ENCODE measurements around the gene KRT26. TPM values are rescaled to one million over a fixed set of nuclear protein-coding genes. Genes with fewer than 3 reads are reported as not detected.

The KRT26 gene
- total and polyA plus RNA-seq, 9 donors: 0.12 TPM; not detected in 8

Other genes with a start within 250 kb of the KRT26 start
- 0.09 TPM for gene CCR7, start 206.7 kb downstream of the KRT26 start, total RNA-seq
- under 1 TPM; 0.17 to 0.35 (median 0.27) TPM for gene CCR7, start 206.7 kb downstream of the KRT26 start, polyA plus RNA-seq (ENCODE audit: insufficient read depth in 1 of 8, insufficient read length in 8 of 8, low replicate concordance in 1 of 8)
- 93.2 TPM for gene SMARCE1, start 124.4 kb downstream of the KRT26 start, total RNA-seq
- gene SMARCE1, start 124.4 kb downstream of the KRT26 start, polyA plus RNA-seq (ENCODE audit: insufficient read depth in 1 of 8, insufficient read length in 8 of 8, low replicate concordance in 1 of 8): 100 to 1,000 TPM; 116 to 154 (median 124) TPM
- gene KRT222, start 107.0 kb downstream of the KRT26 start, total RNA-seq: 1.3 TPM
- under 1 TPM in 7 of 8 donors, not detected in 1; 0.04 to 0.59 (median 0.23) TPM for gene KRT222, start 107.0 kb downstream of the KRT26 start, polyA plus RNA-seq (ENCODE audit: insufficient read depth in 1 of 8, insufficient read length in 8 of 8, low replicate concordance in 1 of 8)
- not detected for gene KRT24, start 68.4 kb downstream of the KRT26 start, total RNA-seq
- under 1 TPM in 2 of 8 donors, not detected in 6; 0.21 to 0.24 TPM for gene KRT24, start 68.4 kb downstream of the KRT26 start, polyA plus RNA-seq (ENCODE audit: insufficient read depth in 1 of 8, insufficient read length in 8 of 8, low replicate concordance in 1 of 8)
- gene KRT25, start 16.9 kb downstream of the KRT26 start, total RNA-seq: 0.35 TPM
- under 1 TPM in 6 of 8 donors, not detected in 2; 0.13 to 0.64 (median 0.31) TPM for gene KRT25, start 16.9 kb downstream of the KRT26 start, polyA plus RNA-seq (ENCODE audit: insufficient read depth in 1 of 8, insufficient read length in 8 of 8, low replicate concordance in 1 of 8)
- gene KRT27, start 10.3 kb upstream of the KRT26 start, total RNA-seq: 0.18 TPM
- gene KRT27, start 10.3 kb upstream of the KRT26 start, polyA plus RNA-seq (ENCODE audit: insufficient read depth in 1 of 8, insufficient read length in 8 of 8, low replicate concordance in 1 of 8): under 1 TPM in 1 of 8 donors, not detected in 7; 0.14 TPM
- not detected for gene KRT28, start 27.8 kb upstream of the KRT26 start, total RNA-seq
- not detected for gene KRT28, start 27.8 kb upstream of the KRT26 start, polyA plus RNA-seq (ENCODE audit: insufficient read depth in 1 of 8, insufficient read length in 8 of 8, low replicate concordance in 1 of 8)
- 11.6 TPM for gene KRT10, start 50.4 kb upstream of the KRT26 start, total RNA-seq
- 100 to 1,000 TPM in 1 of 8 donors, 10 to 100 TPM in 7; 33.5 to 261 (median 47.3) TPM for gene KRT10, start 50.4 kb upstream of the KRT26 start, polyA plus RNA-seq (ENCODE audit: insufficient read depth in 1 of 8, insufficient read length in 8 of 8, low replicate concordance in 1 of 8)
- gene KRT12, start 95.0 kb upstream of the KRT26 start, total RNA-seq: not detected
- gene KRT12, start 95.0 kb upstream of the KRT26 start, polyA plus RNA-seq (ENCODE audit: insufficient read depth in 1 of 8, insufficient read length in 8 of 8, low replicate concordance in 1 of 8): 1 to 10 TPM in 1 of 8 donors, under 1 TPM in 7; 0.14 to 1.2 (median 0.22) TPM
- gene KRT20, start 113.0 kb upstream of the KRT26 start, total RNA-seq: not detected
- under 1 TPM in 4 of 8 donors, not detected in 4; 0.13 to 0.59 (median 0.35) TPM for gene KRT20, start 113.0 kb upstream of the KRT26 start, polyA plus RNA-seq (ENCODE audit: insufficient read depth in 1 of 8, insufficient read length in 8 of 8, low replicate concordance in 1 of 8)
- 0.27 TPM for gene KRT23, start 165.4 kb upstream of the KRT26 start, total RNA-seq
- gene KRT23, start 165.4 kb upstream of the KRT26 start, polyA plus RNA-seq (ENCODE audit: insufficient read depth in 1 of 8, insufficient read length in 8 of 8, low replicate concordance in 1 of 8): 1 to 10 TPM in 1 of 8 donors, under 1 TPM in 6, not detected in 1; 0.08 to 6.5 (median 0.22) TPM
- 3.8 TPM for gene KRT39, start 194.7 kb upstream of the KRT26 start, total RNA-seq
- 1 to 10 TPM; 2.1 to 8.1 (median 6.3) TPM for gene KRT39, start 194.7 kb upstream of the KRT26 start, polyA plus RNA-seq (ENCODE audit: insufficient read depth in 1 of 8, insufficient read length in 8 of 8, low replicate concordance in 1 of 8)
- 11.0 TPM for gene KRT40, start 212.1 kb upstream of the KRT26 start, total RNA-seq
- gene KRT40, start 212.1 kb upstream of the KRT26 start, polyA plus RNA-seq (ENCODE audit: insufficient read depth in 1 of 8, insufficient read length in 8 of 8, low replicate concordance in 1 of 8): 10 to 100 TPM in 4 of 8 donors, 1 to 10 TPM in 4; 3.7 to 16.2 (median 10.1) TPM
- not detected for gene KRTAP3-3, start 222.0 kb upstream of the KRT26 start, total RNA-seq
- under 1 TPM in 1 of 8 donors, not detected in 7; 0.40 TPM for gene KRTAP3-3, start 222.0 kb upstream of the KRT26 start, polyA plus RNA-seq (ENCODE audit: insufficient read depth in 1 of 8, insufficient read length in 8 of 8, low replicate concordance in 1 of 8)
- 0.18 TPM for gene KRTAP3-2, start 227.7 kb upstream of the KRT26 start, total RNA-seq
- 1 to 10 TPM in 1 of 8 donors, under 1 TPM in 7; 0.25 to 1.6 (median 0.61) TPM for gene KRTAP3-2, start 227.7 kb upstream of the KRT26 start, polyA plus RNA-seq (ENCODE audit: insufficient read depth in 1 of 8, insufficient read length in 8 of 8, low replicate concordance in 1 of 8)
- gene KRTAP3-1, start 236.9 kb upstream of the KRT26 start, total RNA-seq: not detected
- gene KRTAP3-1, start 236.9 kb upstream of the KRT26 start, polyA plus RNA-seq (ENCODE audit: insufficient read depth in 1 of 8, insufficient read length in 8 of 8, low replicate concordance in 1 of 8): not detected

All from muscle of leg (tissue), 9 donors.